K562 (cell line): ENCODE data around the gene VWC2. TPM values are rescaled to one million over a fixed set of nuclear protein-coding genes. Genes with fewer than 3 reads are reported as not detected.

ENCODE experiments used
- ATAC-seq: fragments of 200-7000 bp; cut with Tn5 transposase; 3 replicates; pipeline ENCODE4 v1.9.1; 2020; ENCODE audit warnings: moderate library complexity
- BruUV-seq: library from RNA; stranded (reverse); fragments of 400-500 nt; replicated peaks from 2 replicates; lab custom pipeline; 2021; lab: Mats Ljungman, UMichigan
- CTCF ChIA-PET: fragments of 300-600 bp; formaldehyde crosslinking; extraction: SDS; loops from one replicate; lab custom pipeline; 2021; ENCODE audit warnings: low intra/inter-chr PET ratio; lab: Yijun Ruan, JAX
- POLR2A ChIA-PET: fragments of 300-600, 350-650 bp; sonication (Branson Sonifier 250); formaldehyde crosslinking; extraction: SDS; loops from one replicate; lab custom pipeline; 2021; ENCODE audit warnings: antibody characterized with exemption, inconsistent platforms; lab: Yijun Ruan, JAX
- DNase-seq, 4 experiments: peaks; one replicate each; pipeline versions ENCODE4 v3.0.0 to v3.0.0-alpha.2; 2011 to 2018; ENCODE audit warnings: low spot score in 3 of 4, mixed read lengths in 3 of 4; ENCODE audit errors: extremely low read depth in 1 of 4
- FAIRE-seq: peaks from 2 replicates; lab custom pipeline; 2011; peaks lifted over from hg19 to GRCh38; lab: Jason Lieb, UNC
- H2AFZ ChIP-seq: 2 replicates; pipeline ENCODE4 v1.6.0; 2011; ENCODE audit warnings: low read depth, low read length, control low read depth, inconsistent platforms
- H3K27ac ChIP-seq: fragments of 200-600 bp; 3 replicates; pipeline ENCODE4 v1.8.0; 2011; ENCODE audit warnings: low read depth, mild to moderate bottlenecking, control low read depth, inconsistent platforms, low read length, moderate library complexity, mixed read lengths; ENCODE audit errors: extremely low read depth
- H3K27me3 ChIP-seq, 2 experiments: fragments of 300-600 bp in 1 of 2; 2 replicates in 1 of 2; 3 replicates in 1 of 2; pipeline versions ENCODE4 v1.6.0 to v1.8.0; 2011; ENCODE audit warnings: inconsistent platforms in 2 of 2, low read length in 2 of 2, mild to moderate bottlenecking in 1 of 2, mixed read lengths in 1 of 2, moderate library complexity in 1 of 2; ENCODE audit not compliant: control insufficient read depth in 2 of 2, insufficient read depth in 2 of 2
- H3K36me3 ChIP-seq: fragments of 300-600 bp; 3 replicates; pipeline ENCODE4 v1.8.0; 2011; ENCODE audit warnings: mild to moderate bottlenecking, low read length, inconsistent platforms; ENCODE audit not compliant: control insufficient read depth, insufficient read depth
- H3K4me1 ChIP-seq, 2 experiments: fragments of 200-600 bp in 1 of 2; replicated peaks in 1 of 2; 2 replicates in 1 of 2; 3 replicates in 1 of 2; pipeline versions ENCODE4 v1.5.1 to v1.8.0; 2011; ENCODE audit warnings: inconsistent platforms in 2 of 2, low read length in 2 of 2, mild to moderate bottlenecking in 1 of 2, mixed read lengths in 1 of 2, moderate library complexity in 1 of 2; ENCODE audit not compliant: control insufficient read depth in 2 of 2, insufficient read depth in 2 of 2
- H3K4me2 ChIP-seq: 2 replicates; pipeline ENCODE4 v1.6.1; 2011; ENCODE audit warnings: low read length, control low read depth, inconsistent platforms, mixed read lengths; ENCODE audit not compliant: insufficient read depth
- H3K4me3 ChIP-seq: fragments of 200-600 bp; sonication (generic), shearing (Covaris generic); 2 replicates; pipeline ENCODE4 v1.5.1; 2016; ENCODE audit warnings: control low read depth, inconsistent platforms
- H3K79me2 ChIP-seq: fragments of 200-600 bp; 3 replicates; pipeline ENCODE4 v1.8.0; 2011; ENCODE audit warnings: low read length, inconsistent platforms; ENCODE audit not compliant: control insufficient read depth, insufficient read depth
- H3K9ac ChIP-seq, 2 experiments: 2 replicates each; pipeline versions ENCODE4 v1.6.0 to v1.6.1; 2011; ENCODE audit warnings: low read depth in 2 of 2, low read length in 2 of 2, control low read depth in 1 of 2, inconsistent platforms in 1 of 2, mild to moderate bottlenecking in 1 of 2, mixed read lengths in 1 of 2; ENCODE audit not compliant: insufficient read depth in 1 of 2
- H3K9me1 ChIP-seq: one replicate; pipeline ENCODE4 v1.6.0; 2011; ENCODE audit warnings: inconsistent platforms, mild to moderate bottlenecking, low read length, moderate library complexity; ENCODE audit not compliant: control insufficient read depth, insufficient read depth
- H3K9me3 ChIP-seq: replicated peaks from 2 replicates; pipeline ENCODE4 v1.5.1; 2011; ENCODE audit warnings: low read depth, low read length, inconsistent platforms; ENCODE audit not compliant: control insufficient read depth, insufficient read depth
- H4K20me1 ChIP-seq: replicated peaks from 2 replicates; pipeline ENCODE4 v1.6.1; 2011; ENCODE audit warnings: low read length, inconsistent platforms, mixed read lengths; ENCODE audit not compliant: control insufficient read depth, insufficient read depth
- ARID4B ChIP-seq: sonication (generic); formaldehyde crosslinking; IDR thresholded peaks from 2 replicates; pipeline ENCODE4 v1.8.0; 2022; ENCODE audit warnings: mild to moderate bottlenecking, missing genetic modification reagents
- CBX8 ChIP-seq: fragments of 200-600 bp; sonication (generic); IDR thresholded peaks from 2 replicates; pipeline ENCODE4 v1.6.1; 2012; ENCODE audit warnings: borderline replicate concordance, mixed run types, low read depth, mild to moderate bottlenecking, moderate library complexity, mixed read lengths, low read length, control low read depth, inconsistent platforms; ENCODE audit not compliant: poor library complexity, severe bottlenecking; ENCODE audit errors: extremely low read depth
- EZH2 ChIP-seq: IDR thresholded peaks from 2 replicates; pipeline ENCODE4 v1.6.1; 2012; ENCODE audit warnings: low read depth, mild to moderate bottlenecking, inconsistent platforms, low read length, borderline replicate concordance
- FOXA1 ChIP-seq: fragments of 450-650 bp; IDR thresholded peaks from 2 replicates; pipeline ENCODE4 v1.6.1; 2016; ENCODE audit warnings: mild to moderate bottlenecking, borderline replicate concordance
- HCFC1 ChIP-seq: IDR thresholded peaks from 2 replicates; pipeline ENCODE4 v1.6.1; 2012; ENCODE audit warnings: low read depth, low read length, improper control_type of control experiment
- KAT8 ChIP-seq: fragments of 450-650 bp; IDR thresholded peaks from 2 replicates; pipeline ENCODE4 v1.6.1; 2016; ENCODE audit warnings: low read depth, mild to moderate bottlenecking
- KDM2B ChIP-seq: fragments of 250-450 bp; sonication (Bioruptor Pico); IDR thresholded peaks from 2 replicates; pipeline ENCODE4 v1.8.0; 2021; ENCODE audit warnings: mild to moderate bottlenecking, moderate library complexity
- MTA3 ChIP-seq: fragments of 450-650 bp; formaldehyde crosslinking; IDR thresholded peaks from 2 replicates; pipeline ENCODE4 v1.6.1; 2017; ENCODE audit warnings: mild to moderate bottlenecking, borderline replicate concordance
- RHOXF2B ChIP-seq: fragments of 250-450 bp; sonication (Bioruptor Pico); conservative IDR thresholded peaks from 2 replicates; pipeline ENCODE4 v1.5.1; 2021
- SIX5 ChIP-seq, 2 experiments: IDR thresholded peaks; 2 replicates each; pipeline ENCODE4 v1.6.1; 2011; ENCODE audit warnings: low read length in 2 of 2, borderline replicate concordance in 1 of 2, low read depth in 1 of 2, mild to moderate bottlenecking in 1 of 2, moderate library complexity in 1 of 2; ENCODE audit not compliant: insufficient read depth in 1 of 2
- TAF7 ChIP-seq: fragments of 450-650 bp; IDR thresholded peaks from 2 replicates; pipeline ENCODE4 v1.6.1; 2016; ENCODE audit warnings: missing genetic modification characterization, missing compliant biosample characterization
- ZNF274 ChIP-seq: IDR thresholded peaks from 2 replicates; pipeline ENCODE4 v1.6.1; 2011; ENCODE audit warnings: low read depth, mild to moderate bottlenecking, low read length, moderate library complexity, borderline replicate concordance
- ZNF431 ChIP-seq: sonication (generic); formaldehyde crosslinking; IDR thresholded peaks from 2 replicates; pipeline ENCODE4 v1.8.0; 2022; ENCODE audit warnings: mild to moderate bottlenecking, missing genetic modification reagents
- ZNF592 ChIP-seq: fragments of 450-650 bp; IDR thresholded peaks from 2 replicates; pipeline ENCODE4 v1.6.1; 2017; ENCODE audit warnings: antibody characterized with exemption, mild to moderate bottlenecking
- WGBS: fragments of 100-300 bp; shearing (Covaris generic); methylation state at CpG from one replicate; pipeline ENCODE4 v1.1.6; 2016; ENCODE audit warnings: low coverage, mixed read lengths; ENCODE audit not compliant: insufficient coverage; ENCODE audit errors: missing lambda C conversion rate; 5-methylcytosine and 5-hydroxymethylcytosine counted together
- in situ Hi-C: fragments of 300-500 bp; cut with MboI; formaldehyde crosslinking; loops from 4 replicates; pipeline ENCODE4 v1.15.0; 2018; ENCODE audit warnings: inconsistent platforms, mixed read lengths
- intact Hi-C: fragments of 100-400 bp; cut with micrococcal nuclease; formaldehyde crosslinking; loops from 2 replicates; pipeline ENCODE4 v1.14.2; 2022
- polyA plus RNA-seq, 8 experiments: library from polyadenylated mRNA; depleted of rRNA in 4 of 8; stranded (reverse) in 5 of 8; unstranded in 3 of 8; fragments of >200 nt; fragmentation: Nextera tagmentation in 2 of 8; fragmentation: Illumina TruSeq in 1 of 8; extraction: Ambion mirVana in 2 of 8; extraction: Trizol in 1 of 8; gene quantifications; 2 replicates each; pipeline versions ENCODE4 v1.2.1 to v1.2.3, GENCODE V29; 2011 to 2014; ENCODE audit warnings: inconsistent platforms in 1 of 8, missing spikeins in 1 of 8
- total RNA-seq, 7 experiments: library from RNA; depleted of rRNA in 6 of 7; stranded (reverse); fragments of >200 nt in 6 of 7; fragmentation: Illumina TruSeq in 2 of 7; extraction: Trizol in 2 of 7; gene quantifications; 2 replicates each; pipeline versions ENCODE4 v1.2.1 to v1.2.3, GENCODE V29; 2011 to 2021; ENCODE audit warnings: low replicate concordance in 1 of 7

VWC2 gene
- total and polyA plus RNA-seq, 9 of the 15 experiments (the other 6 are each of a cell fraction or from before 2014, with no cell fraction given): not detected

DNA sequence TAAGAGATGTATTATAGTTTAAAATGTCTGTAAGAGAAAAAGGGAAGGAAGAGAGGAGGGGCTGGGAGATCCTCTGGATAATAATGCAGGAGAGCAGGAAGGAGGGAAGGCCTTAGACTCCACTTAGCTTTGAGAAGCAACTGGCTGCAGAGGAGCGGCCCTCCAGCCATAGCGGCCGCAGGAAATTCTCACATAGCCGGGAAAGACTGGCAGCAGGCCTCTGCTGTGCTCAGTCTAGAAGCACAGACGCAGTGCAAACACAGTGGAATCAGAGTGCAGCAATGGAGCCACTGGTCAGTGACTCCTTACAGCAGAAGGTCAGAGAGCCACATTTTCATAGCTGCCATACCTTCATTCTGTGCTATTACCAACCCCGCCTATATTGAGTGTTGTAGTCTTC lies 153.3 kb downstream of the VWC2 start (continued):
- TF ChIP-seq CBX8 (no peak), HCFC1 (no peak), KDM2B (CRISPR knock-in tag) (no peak), MTA3 (no peak)

DNA sequence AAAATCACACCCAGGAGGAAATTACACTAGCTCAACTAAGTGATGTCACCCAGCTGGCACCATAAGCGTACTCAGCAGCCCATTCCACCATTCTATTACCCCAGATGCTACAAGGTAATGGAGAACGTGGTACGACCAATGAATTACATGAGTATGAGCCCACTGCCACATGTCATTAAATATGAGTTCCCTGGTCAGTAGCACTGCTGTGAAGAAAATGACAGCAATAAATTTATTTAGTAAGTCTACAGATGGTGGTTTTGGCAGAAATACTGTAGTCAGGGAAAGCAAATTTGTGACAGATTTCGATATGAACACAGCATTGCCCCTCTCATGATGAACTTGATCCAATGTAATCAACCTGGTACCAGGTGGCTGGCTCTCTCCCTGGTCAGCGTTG lies 154.2 kb downstream of the VWC2 start:
- POLR2A ChIA-PET: no interaction called here
- BruUV-seq: no TSS peak
- TF ChIP-seq RHOXF2B (CRISPR knock-in tag) (no peak), ZNF431 (no peak), KAT8 (no peak), ZNF274 (no peak), FOXA1 (no peak), ARID4B (CRISPR knock-in tag) (no peak), ZNF592 (no peak), TAF7 (tag) (no peak), SIX5 (IDR thresholded peaks at IDR 0.05; ENCODE audit: borderline replicate concordance in 1 of 2, insufficient read depth in 1 of 2, low read depth in 1 of 2, low read length in 2 of 2) (no peak), EZH2 (no peak)

More for the DNA sequence above, 154.2 kb downstream of the VWC2 start:
- intact Hi-C loops: no loop called here
- no peak overlapping the region for H2AFZ ChIP-seq
- H3K4me1 ChIP-seq: no peaks in the 10 kb centered on the region
- WGBS: 0% methylated on average over 5 of the region's 5 CpGs
- no peak overlapping the region for H3K9ac ChIP-seq
- H3K4me3 ChIP-seq: no peak overlapping the region
- DNase-seq (no peak), FAIRE-seq (no peak), ATAC-seq (no peak)
- CTCF ChIA-PET: no interaction called here
- H3K4me2 ChIP-seq: no peak overlapping the region
- no peaks in the 10 kb centered on the region for H3K9me1 ChIP-seq
- no peaks in the 10 kb centered on the region for H3K79me2 ChIP-seq
- H3K27ac ChIP-seq: no peak overlapping the region
- no peaks in the 10 kb centered on the region for H4K20me1 ChIP-seq
- no peaks in the 10 kb centered on the region for H3K27me3 ChIP-seq
- peaks cover 2% of the 10 kb centered on the region; the same call in 1 of the 2 replicates for H3K9me3 ChIP-seq
- in situ Hi-C loops: no loop called here
- no peaks in the 10 kb centered on the region for H3K36me3 ChIP-seq
